Activated naive CD4-positive, alpha-beta T cell treated with Interleukin-2 at 50 U/mL for 16 hours (primary cell): ENCODE measurements around the gene ICAM3.

Source experiments
- DNase-seq: peaks from one replicate; pipeline ENCODE4 v3.0.0-alpha.2; 2020

Gene ICAM3

GRCh38 chr19:10290357-10290875 lies 49.0 kb downstream of the ICAM3 start:
- DNase-seq: peak; percentile 15

- DNase-seq: peak; percentile 58
Measured at GRCh38 chr19:10289836-10290356, 49.5 kb downstream of the ICAM3 start, which contains the start of gene ICAM5. Gene ICAM5, plus strand, starts transcription at chr19:10289952. Its CDS starts 92 bp downstream, at chr19:10290044.

- DNase-seq: peak; percentile 78
Measured at GRCh38 chr19:10289167-10289835, 50.1 kb downstream of the ICAM3 start.

GRCh38 chr19:10288662-10289166 lies 50.7 kb downstream of the ICAM3 start:
- peak; percentile 46 for DNase-seq

- peak; percentile 36 for DNase-seq
Measured at GRCh38 chr19:10286803-10287737, 52.4 kb downstream of the ICAM3 start, which contains the start of gene ICAM4. Gene ICAM4, plus strand, starts transcription at chr19:10286955. Its CDS starts 58 bp downstream, at chr19:10287013.

GRCh38 chr19:10285393-10285792 lies 54.0 kb downstream of the ICAM3 start:
- DNase-seq: no peak

GRCh38 chr19:10284960-10285278 lies 54.5 kb downstream of the ICAM3 start:
- DNase-seq: no peak

- DNase-seq: no peak
Measured at GRCh38 chr19:10284065-10284959, 55.1 kb downstream of the ICAM3 start.
